ENCODE measurements around the gene ENTR1.

The ENTR1 gene

DNA sequence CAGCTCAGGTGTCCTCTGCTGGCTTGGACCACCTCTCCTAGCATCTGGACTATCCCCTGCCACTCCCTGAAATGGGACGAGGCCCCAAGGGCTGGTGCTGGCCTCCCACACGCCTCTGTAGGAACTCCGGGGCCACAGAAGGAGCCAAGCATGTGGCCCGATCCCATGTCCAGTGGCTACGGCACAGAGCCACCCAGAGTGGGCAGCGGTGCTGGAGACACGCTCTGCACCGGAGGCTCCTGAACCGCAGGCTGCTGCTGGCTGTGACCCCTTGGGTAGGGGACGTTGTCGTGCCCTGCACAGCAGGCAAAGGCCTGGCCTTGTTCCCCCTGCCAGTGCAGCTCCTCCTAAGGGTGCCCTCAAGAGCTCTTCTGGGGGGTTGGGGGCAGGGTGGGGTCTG, 30.5 kb downstream of the ENTR1 start:
- no peak overlapping the region for H3K4me3 ChIP-seq (ENCODE audit: low read length)
- H3K9me2 ChIP-seq (replicated peaks; ENCODE audit: control insufficient read depth, low read length): no peaks in the 10 kb centered on the region
- no peaks in the 10 kb centered on the region for H3K27me3 ChIP-seq (ENCODE audit: control insufficient read depth, low read length)
- no peaks in the 10 kb centered on the region for H3F3A ChIP-seq (ENCODE audit: control insufficient read depth, insufficient read depth)
- H3K4me2 ChIP-seq (ENCODE audit: low read length): no peak overlapping the region
- no peak overlapping the region for H3K27ac ChIP-seq (ENCODE audit: low read depth, low read length)
- TF ChIP-seq CTCF (IDR thresholded peaks at IDR 0.05; ENCODE audit: low read depth, low read length, poor library complexity, severe bottlenecking) (no peak), EZH2phosphoT487 (IDR thresholded peaks at IDR 0.05; ENCODE audit: borderline replicate concordance, low read length) (no peak)
- no peaks in the 10 kb centered on the region for H3K4me1 ChIP-seq (ENCODE audit: control insufficient read depth, low read length)
- no peaks in the 10 kb centered on the region for H3K9me3 ChIP-seq (ENCODE audit: control insufficient read depth, insufficient read depth, low read length)
- peaks cover 83% of the 10 kb centered on the region for H3K36me3 ChIP-seq (ENCODE audit: control insufficient read depth, low read length)
- H4K20me1 ChIP-seq (ENCODE audit: control insufficient read depth, insufficient read depth, low read depth, low read length): no peaks in the 10 kb centered on the region
- H3K79me2 ChIP-seq (ENCODE audit: control insufficient read depth, low read length): no peaks in the 10 kb centered on the region

DNA sequence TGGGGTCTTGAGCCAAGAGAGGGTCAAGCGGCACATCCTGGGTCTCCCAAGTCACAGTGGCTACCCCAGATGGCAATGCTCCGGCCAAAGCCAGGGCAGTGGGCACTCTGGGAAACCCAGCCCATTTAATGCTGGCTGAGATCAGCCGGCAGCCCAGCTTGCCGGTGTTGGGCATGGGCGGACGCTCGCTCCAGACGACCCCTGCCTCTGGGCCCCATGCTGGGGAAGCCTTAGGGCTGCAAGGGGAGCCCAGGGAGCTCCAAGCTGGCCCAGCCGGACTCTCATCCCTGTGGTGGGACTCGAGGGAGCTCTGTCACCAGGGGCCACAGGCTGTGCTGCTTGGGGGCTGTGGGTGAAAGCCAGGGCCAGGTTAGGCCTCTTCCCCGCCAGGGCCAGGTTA, 31.0 kb downstream of the ENTR1 start:
- Histone ChIP-seq H3K9me2 (replicated peaks; ENCODE audit: control insufficient read depth, low read length) (no peaks in the 10 kb centered on the region), H3K4me2 (ENCODE audit: low read length) (no peak overlapping the region), H3K9me3 (ENCODE audit: control insufficient read depth, insufficient read depth, low read length) (no peaks in the 10 kb centered on the region), H3K4me1 (ENCODE audit: control insufficient read depth, low read length) (no peaks in the 10 kb centered on the region), H3K27me3 (ENCODE audit: control insufficient read depth, low read length) (no peaks in the 10 kb centered on the region), H3K27ac (ENCODE audit: low read depth, low read length) (no peak overlapping the region), H3F3A (ENCODE audit: control insufficient read depth, insufficient read depth) (no peaks in the 10 kb centered on the region), H3K4me3 (ENCODE audit: low read length) (no peak overlapping the region), H4K20me1 (ENCODE audit: control insufficient read depth, insufficient read depth, low read depth, low read length) (no peaks in the 10 kb centered on the region), H3K36me3 (ENCODE audit: control insufficient read depth, low read length) (peaks cover 79% of the 10 kb centered on the region), H3K79me2 (ENCODE audit: control insufficient read depth, low read length) (no peaks in the 10 kb centered on the region)
- TF ChIP-seq CTCF (IDR thresholded peaks at IDR 0.05; ENCODE audit: low read depth, low read length, poor library complexity, severe bottlenecking): no peak

DNA sequence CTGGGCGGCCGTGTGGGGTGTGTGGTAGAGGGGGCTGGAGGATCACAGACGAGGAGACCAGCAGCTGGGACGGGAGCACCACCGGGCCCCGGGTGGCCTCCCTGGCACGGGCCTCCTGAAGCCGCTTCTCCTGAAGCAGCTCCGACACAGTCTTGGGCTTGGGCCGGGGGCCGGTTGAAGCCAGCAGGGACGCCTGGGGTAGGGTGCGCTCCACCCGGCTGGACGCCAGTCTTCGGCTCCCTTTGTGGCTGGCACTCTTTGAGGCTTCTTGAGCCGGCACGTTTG, 31.5 kb downstream of the ENTR1 start:
- no peaks in the 10 kb centered on the region for H3K9me2 ChIP-seq (replicated peaks; ENCODE audit: control insufficient read depth, low read length)
- H4K20me1 ChIP-seq (ENCODE audit: control insufficient read depth, insufficient read depth, low read depth, low read length): no peaks in the 10 kb centered on the region
- no peaks in the 10 kb centered on the region for H3K4me1 ChIP-seq (ENCODE audit: control insufficient read depth, low read length)
- H3K4me2 ChIP-seq (ENCODE audit: low read length): no peak overlapping the region
- H3K27ac ChIP-seq (ENCODE audit: low read depth, low read length): no peak overlapping the region
- H3K9me3 ChIP-seq (ENCODE audit: control insufficient read depth, insufficient read depth, low read length): no peaks in the 10 kb centered on the region
- no peaks in the 10 kb centered on the region for H3K27me3 ChIP-seq (ENCODE audit: control insufficient read depth, low read length)
- H3F3A ChIP-seq (ENCODE audit: control insufficient read depth, insufficient read depth): no peaks in the 10 kb centered on the region
- H3K36me3 ChIP-seq (ENCODE audit: control insufficient read depth, low read length): peaks cover 75% of the 10 kb centered on the region
- no peaks in the 10 kb centered on the region for H3K79me2 ChIP-seq (ENCODE audit: control insufficient read depth, low read length)
- no peak for TF ChIP-seq EZH2phosphoT487 (IDR thresholded peaks at IDR 0.05; ENCODE audit: borderline replicate concordance, low read length)
- TF ChIP-seq CTCF (IDR thresholded peaks at IDR 0.05; ENCODE audit: low read depth, low read length, poor library complexity, severe bottlenecking): no peak
- H3K4me3 ChIP-seq (ENCODE audit: low read length): no peak overlapping the region

All from DOHH2 (cell line).